ENCODE measurements around the gene SHQ1. TPM values are rescaled to one million over a fixed set of nuclear protein-coding genes. Genes with fewer than 3 reads are reported as not detected.

The SHQ1 gene
- total RNA-seq, 4 donors from 2014 or later, result 9.7 to 17.2 (median 12.2) TPM

DNA sequence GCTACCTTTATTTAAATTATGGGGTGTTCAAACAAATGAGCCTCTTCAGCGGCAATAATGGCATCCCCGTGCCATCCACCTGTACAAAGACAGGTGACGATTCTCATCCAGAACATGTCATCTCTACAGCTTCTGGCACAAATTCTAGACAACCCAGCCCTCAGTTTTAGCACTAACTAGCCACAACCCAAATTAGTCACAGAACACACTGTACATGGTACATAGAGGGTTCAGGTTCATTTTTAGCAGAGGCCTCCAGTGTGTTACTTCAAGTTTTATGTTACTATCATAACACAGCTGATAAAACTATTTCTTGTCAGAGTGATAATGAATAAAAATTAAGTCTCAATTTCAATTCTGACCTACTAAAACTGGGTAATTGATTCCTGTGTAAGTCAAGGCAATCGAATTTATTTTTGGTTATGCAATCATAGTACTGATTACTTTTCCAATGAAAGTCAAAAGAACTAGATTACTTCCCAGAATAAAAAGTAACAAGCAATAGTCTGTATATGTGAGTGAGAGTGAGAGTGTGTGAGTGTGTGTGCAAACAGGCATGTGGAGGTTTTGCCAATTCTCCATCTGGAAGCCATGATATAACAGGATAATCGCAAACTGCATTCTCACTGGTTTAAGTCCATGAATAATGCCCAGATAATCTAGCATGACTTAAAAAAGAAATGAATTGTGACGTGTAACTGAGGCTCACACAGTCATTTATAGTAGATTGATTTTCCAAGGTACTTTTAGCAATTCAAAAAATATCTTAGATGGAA lies 37.4 kb downstream of the SHQ1 start:
- no peak overlapping the region for H3K4me3 ChIP-seq (ENCODE audit: low read depth, poor library complexity, severe bottlenecking)
- no peak for DNase-seq (ENCODE audit: low spot score in 2 of 2)
- 88 to 90% methylated on average over 6 of the region's 6 CpGs for WGBS, 2 donors
- no peak for TF ChIP-seq POLR2A (IDR thresholded peaks at IDR 0.05)
- TF ChIP-seq, protein P1, sequence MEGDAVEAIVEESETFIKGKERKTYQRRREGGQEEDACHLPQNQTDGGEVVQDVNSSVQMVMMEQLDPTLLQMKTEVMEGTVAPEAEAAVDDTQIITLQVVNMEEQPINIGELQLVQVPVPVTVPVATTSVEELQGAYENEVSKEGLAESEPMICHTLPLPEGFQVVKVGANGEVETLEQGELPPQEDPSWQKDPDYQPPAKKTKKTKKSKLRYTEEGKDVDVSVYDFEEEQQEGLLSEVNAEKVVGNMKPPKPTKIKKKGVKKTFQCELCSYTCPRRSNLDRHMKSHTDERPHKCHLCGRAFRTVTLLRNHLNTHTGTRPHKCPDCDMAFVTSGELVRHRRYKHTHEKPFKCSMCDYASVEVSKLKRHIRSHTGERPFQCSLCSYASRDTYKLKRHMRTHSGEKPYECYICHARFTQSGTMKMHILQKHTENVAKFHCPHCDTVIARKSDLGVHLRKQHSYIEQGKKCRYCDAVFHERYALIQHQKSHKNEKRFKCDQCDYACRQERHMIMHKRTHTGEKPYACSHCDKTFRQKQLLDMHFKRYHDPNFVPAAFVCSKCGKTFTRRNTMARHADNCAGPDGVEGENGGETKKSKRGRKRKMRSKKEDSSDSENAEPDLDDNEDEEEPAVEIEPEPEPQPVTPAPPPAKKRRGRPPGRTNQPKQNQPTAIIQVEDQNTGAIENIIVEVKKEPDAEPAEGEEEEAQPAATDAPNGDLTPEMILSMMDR (IDR thresholded peaks at IDR 0.05), result no peak
- intact Hi-C loops (cut with DNase I; ENCODE audit: low total_unique reads), result no loop called here

DNA sequence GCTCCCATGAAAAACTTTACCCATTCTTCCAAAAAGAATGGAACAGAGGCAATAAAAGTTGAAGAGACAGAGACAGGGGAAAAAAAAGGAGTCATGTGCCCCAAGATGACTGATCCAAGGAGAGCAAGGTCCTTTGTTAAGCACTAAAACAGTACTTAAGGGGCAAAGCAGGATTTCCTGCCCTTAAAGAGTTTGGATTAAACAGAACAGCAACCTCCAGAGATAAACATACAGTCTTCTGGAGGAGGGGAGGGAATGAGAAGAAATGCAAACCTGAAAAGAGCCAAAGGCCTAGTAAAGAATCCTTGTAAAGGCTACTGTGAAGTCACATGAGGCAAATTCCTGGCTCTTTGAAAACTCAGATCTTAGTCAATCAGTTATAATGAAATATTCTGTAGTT lies 38.2 kb downstream of the SHQ1 start:
- intact Hi-C loops (cut with DNase I; ENCODE audit: low total_unique reads), result no loop called here
- DNase-seq (ENCODE audit: low spot score in 2 of 2), result no peak

DNA sequence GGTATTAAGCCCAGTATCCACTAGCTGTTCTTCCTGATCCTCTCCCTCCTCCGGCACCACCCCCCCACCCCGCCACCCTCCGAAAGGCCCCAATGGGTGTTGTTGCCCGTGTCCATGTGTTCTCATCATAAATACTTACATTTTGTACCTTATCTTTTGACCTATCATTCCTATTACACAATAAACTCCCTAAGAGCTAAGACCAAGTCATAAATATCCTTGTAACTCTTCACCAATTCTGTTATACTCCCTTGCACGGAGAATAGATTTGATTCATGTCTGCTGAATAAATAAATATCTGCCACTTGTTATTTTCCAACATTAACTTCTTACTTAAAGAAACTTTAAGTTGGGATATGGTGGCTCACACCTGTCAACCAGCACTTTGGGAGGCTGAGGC lies 43.9 kb downstream of the SHQ1 start:
- 96 to 99% methylated on average over 5 of the region's 5 CpGs for WGBS, 2 donors
- DNase-seq (ENCODE audit: low spot score in 2 of 2), result no peak
- H3K4me3 ChIP-seq (ENCODE audit: low read depth, poor library complexity, severe bottlenecking), result no peak overlapping the region
- TF ChIP-seq, protein P1 (IDR thresholded peaks at IDR 0.05), result no peak
- TF ChIP-seq POLR2A (IDR thresholded peaks at IDR 0.05), result no peak
- intact Hi-C loops (cut with DNase I; ENCODE audit: low total_unique reads), result no loop called here

More for the DNA sequence above, 38.2 kb downstream of the SHQ1 start:
- TF ChIP-seq POLR2A (IDR thresholded peaks at IDR 0.05), result no peak
- TF ChIP-seq, protein P1 (IDR thresholded peaks at IDR 0.05), result no peak
- H3K4me3 ChIP-seq (ENCODE audit: low read depth, poor library complexity, severe bottlenecking), result no peak overlapping the region

DNA sequence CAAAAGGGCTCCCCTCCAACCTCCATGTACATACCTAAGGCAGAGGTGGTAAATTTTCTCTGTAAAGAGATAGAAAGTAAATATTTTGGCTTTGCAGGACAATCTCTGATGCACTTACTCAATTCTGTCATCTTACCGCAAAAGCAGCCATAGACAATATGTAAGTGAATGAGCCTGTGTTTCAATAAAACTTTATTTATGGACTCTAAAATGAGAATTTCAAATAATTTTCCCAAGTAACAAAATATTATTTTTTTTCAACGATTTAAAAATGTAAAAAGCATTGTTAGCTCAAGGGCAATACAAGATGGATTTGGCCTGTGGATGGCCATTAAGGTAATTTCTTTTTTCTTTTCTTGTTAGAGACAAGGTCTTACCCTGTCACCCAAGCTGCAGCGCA lies 44.7 kb downstream of the SHQ1 start:
- TF ChIP-seq, protein P1 (IDR thresholded peaks at IDR 0.05), result no peak
- TF ChIP-seq POLR2A (IDR thresholded peaks at IDR 0.05), result no peak
- WGBS, 2 donors, result 95 to 97% methylated on average over 3 of the region's 3 CpGs
- DNase-seq (ENCODE audit: low spot score in 2 of 2), result no peak

DNA sequence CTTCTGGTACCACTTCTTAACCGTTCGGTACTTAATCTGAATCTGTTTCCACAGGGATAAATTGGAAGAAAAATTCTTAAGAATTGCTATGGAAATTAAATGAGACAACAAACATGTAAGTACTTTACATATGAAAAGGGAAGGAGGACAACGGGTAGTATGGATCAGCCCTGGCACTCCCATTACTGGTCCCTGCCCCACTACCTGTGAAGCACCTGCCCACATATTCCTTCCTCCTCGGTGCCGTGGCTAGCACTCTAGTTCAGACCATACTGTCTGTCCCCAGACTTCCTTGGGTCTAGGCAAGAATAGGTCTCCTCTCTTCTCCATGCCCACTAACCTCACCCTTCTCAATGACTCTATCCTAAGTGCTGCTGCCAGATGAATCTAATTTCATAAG lies 46.2 kb downstream of the SHQ1 start:
- DNase-seq (ENCODE audit: low spot score in 2 of 2), result no peak
- H3K4me3 ChIP-seq (ENCODE audit: low read depth, poor library complexity, severe bottlenecking), result no peak overlapping the region
- TF ChIP-seq, protein P1 (IDR thresholded peaks at IDR 0.05), result no peak
- TF ChIP-seq POLR2A (IDR thresholded peaks at IDR 0.05), result no peak
- intact Hi-C loops (cut with DNase I; ENCODE audit: low total_unique reads), result no loop called here
- WGBS, 2 donors, result 95 to 97% methylated on average over 5 of the region's 5 CpGs

More for the DNA sequence above, 44.7 kb downstream of the SHQ1 start:
- H3K4me3 ChIP-seq (ENCODE audit: low read depth, poor library complexity, severe bottlenecking), result no peak overlapping the region
- intact Hi-C loops (cut with DNase I; ENCODE audit: low total_unique reads), result no loop called here

DNA sequence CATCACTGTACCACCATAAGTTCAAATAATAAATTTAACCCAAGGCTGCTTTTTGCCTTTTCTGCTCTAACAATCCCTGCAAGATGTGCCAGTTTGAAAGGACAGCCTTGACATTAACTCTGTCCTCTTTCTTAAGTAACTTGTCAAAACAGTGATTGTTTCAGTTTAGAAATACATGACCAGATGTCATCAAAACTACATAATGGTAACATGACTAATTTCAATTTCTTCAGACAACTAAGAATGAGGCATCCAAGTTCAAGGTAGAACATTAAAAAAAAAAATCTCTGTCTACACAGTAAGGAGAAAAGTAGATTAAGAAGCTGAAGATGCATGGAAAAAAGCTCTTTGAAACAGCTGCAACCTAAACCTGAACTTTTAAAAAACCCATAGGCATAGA lies 47.4 kb downstream of the SHQ1 start:
- no peak for DNase-seq (ENCODE audit: low spot score in 2 of 2)
- intact Hi-C loops (cut with DNase I; ENCODE audit: low total_unique reads), result no loop called here
- no peak overlapping the region for H3K4me3 ChIP-seq (ENCODE audit: low read depth, poor library complexity, severe bottlenecking)
- TF ChIP-seq POLR2A (IDR thresholded peaks at IDR 0.05), result no peak
- TF ChIP-seq, protein P1 (IDR thresholded peaks at IDR 0.05), result no peak
